ENCODE measurements around the gene HNRNPA3.

GRCh38 chr2:177235855-177236437, 23.4 kb downstream of the HNRNPA3 start:
- TF ChIP-seq, protein P1, sequence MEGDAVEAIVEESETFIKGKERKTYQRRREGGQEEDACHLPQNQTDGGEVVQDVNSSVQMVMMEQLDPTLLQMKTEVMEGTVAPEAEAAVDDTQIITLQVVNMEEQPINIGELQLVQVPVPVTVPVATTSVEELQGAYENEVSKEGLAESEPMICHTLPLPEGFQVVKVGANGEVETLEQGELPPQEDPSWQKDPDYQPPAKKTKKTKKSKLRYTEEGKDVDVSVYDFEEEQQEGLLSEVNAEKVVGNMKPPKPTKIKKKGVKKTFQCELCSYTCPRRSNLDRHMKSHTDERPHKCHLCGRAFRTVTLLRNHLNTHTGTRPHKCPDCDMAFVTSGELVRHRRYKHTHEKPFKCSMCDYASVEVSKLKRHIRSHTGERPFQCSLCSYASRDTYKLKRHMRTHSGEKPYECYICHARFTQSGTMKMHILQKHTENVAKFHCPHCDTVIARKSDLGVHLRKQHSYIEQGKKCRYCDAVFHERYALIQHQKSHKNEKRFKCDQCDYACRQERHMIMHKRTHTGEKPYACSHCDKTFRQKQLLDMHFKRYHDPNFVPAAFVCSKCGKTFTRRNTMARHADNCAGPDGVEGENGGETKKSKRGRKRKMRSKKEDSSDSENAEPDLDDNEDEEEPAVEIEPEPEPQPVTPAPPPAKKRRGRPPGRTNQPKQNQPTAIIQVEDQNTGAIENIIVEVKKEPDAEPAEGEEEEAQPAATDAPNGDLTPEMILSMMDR (IDR thresholded peaks at IDR 0.05) = no peak
- no peak for TF ChIP-seq EZH2 (IDR thresholded peaks at IDR 0.05; ENCODE audit: borderline replicate concordance, insufficient read depth, low read depth, low read length, poor library complexity, severe bottlenecking)

Measured in B cell (primary cell).